CD4-positive, alpha-beta T cell treated with Interferon alpha-2 for 1 hour (primary cell): Measurements from ENCODE around the gene CEACAM6.

Experiments used
- DNase-seq, 2 donors: peaks; one replicate each; pipeline ENCODE4 v3.0.0-alpha.2; 2020 to 2022

The CEACAM6 gene

DNA sequence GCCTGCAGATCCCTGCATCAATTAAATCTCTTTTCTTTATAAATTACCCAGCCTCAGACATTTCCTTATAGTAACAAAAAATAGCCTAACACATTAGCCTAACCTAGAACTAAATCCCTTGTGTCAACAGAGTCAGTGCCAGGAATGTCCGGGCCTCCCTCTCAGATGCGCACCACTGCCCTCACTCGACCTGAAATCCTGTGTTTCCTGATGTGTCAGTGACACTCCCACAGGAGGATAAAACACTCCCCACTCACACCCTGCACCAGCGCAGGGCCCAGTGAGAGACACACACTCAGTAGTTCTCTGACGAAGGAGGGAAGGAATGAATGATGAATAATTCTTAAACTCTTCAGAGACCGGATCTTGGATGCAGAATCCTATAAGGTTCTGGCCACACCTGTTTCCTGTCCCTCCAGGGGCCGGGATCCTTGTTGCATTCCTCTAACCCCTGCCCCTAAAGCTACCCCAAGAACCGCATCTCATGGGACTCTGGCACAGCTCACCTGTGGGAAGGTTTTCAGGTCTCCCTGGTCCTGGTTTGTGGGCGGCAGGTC is 44.2 kb downstream of the CEACAM6 start:
- no peak for DNase-seq

DNA sequence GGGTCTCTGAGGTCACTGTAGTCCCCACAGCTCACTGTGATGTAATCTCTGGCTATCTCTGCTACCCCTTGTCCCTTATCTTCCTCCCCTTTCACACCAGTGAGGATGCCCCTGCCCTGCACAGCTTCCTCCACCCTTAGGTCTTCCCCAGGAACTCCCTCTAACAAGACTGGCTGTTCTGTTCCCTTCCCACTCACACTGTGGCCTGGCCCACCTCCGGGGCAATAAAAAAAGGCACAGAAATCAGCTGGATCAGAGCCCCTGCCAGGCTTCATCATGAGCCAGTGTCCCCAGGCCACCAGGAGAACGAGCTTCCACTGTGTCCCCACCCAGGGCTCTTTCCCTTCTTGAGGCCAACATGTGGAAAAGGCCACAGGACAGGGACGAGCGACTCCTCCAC is 45.7 kb downstream of the CEACAM6 start:
- DNase-seq: no peak

DNA sequence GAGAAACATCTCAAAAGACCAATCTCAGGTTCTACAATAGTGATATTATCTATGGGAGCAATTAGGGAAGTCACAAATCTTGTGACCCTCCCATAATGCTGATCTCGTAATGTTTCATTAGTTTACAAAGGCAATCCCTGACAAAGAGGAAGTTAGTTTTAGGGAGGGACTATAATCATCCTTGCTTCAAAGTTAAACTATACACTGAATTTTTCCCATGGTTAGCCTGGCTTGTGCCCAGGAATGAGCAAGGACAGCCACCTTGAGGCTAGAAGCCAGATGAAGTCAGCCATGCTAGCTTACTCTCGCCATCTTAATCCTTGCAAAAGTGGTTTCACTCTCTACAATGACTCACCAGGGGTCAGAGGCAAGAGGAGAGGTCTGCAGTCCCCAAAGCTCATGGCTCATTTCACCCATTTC is 46.5 kb downstream of the CEACAM6 start:
- DNase-seq: peak in 1 of 2 donors; percentile 13

DNA sequence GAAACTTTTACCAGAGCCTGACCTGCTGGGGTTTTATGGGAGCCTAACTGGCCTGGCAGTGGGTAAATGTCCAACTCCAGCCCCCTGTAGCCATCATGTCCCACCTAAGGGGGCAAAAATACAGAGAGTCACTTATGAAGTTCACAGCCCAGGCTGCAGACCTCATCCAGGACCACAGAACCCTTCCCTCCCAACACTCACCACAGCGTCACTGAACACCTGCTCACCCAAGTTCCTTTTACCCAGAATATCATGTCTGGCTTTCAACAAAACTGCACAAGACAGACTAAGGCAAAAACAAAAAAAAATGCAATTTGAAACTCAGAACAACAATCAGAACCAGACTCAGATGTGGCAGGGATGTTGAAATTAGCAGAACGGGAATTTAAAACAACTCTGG is 47.4 kb downstream of the CEACAM6 start:
- DNase-seq: no peak

DNA sequence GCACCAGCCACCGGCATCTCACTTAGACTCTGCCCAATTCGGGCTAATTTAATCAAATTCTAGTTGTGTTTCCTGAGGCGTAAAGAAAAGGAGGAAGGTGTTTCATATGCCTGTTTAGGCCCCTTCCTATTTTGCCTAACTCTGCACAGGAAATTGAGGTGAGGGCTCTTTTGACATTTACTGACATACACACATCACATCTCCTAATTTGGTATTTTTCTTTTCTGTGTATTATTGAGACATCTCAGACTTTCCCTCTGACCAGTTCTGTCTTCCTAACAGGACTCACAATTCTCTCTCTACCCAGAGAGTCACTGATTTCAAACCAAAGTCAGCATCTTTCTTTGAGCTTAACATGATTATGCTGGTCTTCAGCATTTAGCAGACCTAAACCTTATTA is 49.0 kb downstream of the CEACAM6 start:
- DNase-seq: no peak

DNA sequence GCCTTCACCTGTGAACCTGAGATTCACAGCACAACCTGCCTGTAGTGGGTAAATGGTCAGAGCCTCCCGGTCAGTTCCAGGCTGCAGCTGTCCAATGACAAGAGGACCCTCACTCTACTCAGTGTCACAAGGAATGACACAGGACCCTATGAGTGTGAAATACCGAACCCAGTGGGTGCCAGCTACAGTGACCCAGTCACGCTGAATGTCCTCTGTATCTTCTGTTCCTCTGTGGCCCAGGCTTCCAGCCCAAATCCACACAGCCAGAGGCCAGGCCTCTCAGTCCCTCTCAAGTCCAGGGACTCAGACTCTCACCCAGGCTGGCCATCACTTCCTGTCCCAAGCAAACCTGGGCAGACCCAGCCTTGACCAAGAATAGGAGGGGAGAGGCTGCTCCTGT is 51.8 kb downstream of the CEACAM6 start:
- DNase-seq: no peak

DNA sequence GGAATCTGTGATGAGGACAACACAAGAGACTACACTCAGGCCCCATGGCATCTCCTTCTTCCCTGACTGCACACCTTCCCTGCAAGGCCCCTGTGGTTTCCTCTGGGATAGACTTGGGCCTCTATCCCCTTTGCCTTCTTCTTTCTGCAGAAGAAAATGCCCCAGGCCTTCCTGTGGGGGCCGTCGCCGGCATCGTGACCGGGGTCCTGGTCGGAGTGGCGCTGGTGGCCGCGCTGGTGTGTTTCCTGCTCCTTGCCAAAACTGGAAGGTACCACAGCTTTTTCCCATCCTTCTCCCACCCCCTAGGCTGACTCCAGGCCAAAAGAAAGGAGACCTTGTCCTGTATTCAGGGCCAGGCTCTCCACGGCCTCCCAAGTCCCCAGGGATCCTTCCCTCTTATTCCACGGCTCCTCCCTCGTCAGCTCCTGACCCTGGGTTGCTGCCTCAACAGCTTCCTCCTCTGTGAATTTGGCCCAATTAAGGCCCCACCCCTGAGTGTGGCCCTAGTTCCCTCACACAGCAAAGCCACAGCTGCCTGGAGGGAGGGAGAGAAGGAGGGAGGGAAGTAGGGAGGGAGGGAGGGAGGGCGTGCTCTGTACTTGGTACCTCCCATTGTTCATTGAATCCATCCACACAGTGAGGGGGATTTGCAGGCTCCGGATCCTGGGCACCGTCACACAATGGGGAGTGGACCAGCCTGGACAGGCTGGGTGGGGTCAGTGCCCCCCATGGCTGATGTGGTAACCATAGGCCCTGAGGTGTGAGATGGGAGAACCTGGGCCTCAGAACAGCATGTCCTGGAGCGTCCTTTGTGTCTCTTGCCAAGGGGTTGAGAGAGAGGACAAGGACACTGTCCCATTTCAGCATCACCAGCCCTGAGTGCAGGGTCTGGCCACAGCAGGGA is 53.6 kb downstream of the CEACAM6 start:
- peak in 1 of 2 donors; percentile 42 for DNase-seq

DNA sequence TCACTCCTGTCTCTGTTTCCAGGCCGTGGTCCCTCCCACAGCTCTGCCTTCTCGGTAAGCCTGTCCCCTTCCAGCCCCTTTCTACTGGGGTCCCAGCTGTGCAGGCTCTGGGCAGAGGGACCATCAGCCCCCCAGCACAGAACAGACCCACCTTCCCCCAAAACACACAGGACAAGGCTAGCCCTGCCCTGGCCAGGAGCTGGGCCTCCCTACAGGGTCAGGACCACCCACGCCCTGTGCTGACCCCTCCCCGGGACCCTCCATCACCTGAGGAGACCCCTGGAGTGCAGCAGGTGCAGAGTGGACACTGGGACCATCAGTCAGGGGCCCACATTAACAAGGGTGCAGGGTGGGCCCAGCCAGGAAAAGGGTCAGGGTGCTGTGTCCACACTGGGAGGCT is 55.0 kb downstream of the CEACAM6 start:
- DNase-seq: no peak

DNA sequence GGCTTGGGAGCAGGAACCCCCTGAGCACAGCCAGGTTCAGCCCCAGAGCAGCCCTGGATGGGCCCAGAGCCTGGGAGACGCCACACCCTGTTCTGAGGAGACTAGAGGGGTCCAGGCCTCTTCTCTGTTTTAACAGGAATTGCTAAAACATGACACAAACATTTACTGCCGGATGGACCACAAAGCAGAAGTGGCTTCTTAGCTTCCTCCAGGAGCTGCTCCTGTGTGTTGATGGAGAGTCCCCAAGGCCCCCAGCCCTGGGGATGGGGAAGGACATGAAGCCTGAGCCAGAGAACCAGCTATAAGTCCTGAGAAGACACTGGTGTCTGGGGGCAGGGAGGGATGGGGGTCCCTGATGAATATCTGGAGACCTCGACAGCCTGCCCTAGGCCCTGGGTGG is 55.7 kb downstream of the CEACAM6 start:
- peak; percentile 11 to 53 for DNase-seq

DNA sequence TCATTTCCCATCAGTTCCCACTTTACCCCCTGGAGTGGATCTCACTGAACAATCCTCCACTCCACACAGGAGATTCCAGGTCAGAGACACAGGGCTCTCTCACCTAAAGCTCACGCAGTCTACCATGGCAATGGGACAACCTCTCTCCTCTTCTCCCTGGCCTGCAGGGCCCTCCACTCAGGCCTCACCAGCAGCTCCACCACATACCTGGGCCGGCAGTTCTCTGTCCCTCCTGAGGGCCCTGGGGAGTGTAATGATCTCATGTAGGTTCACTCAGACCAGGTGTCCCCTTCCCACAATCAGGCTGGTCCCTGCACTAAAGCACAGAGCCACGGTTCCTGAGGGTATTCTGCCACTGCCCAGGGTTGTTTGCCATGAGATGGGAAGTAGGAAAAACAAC is 56.7 kb downstream of the CEACAM6 start:
- DNase-seq: no peak

DNA sequence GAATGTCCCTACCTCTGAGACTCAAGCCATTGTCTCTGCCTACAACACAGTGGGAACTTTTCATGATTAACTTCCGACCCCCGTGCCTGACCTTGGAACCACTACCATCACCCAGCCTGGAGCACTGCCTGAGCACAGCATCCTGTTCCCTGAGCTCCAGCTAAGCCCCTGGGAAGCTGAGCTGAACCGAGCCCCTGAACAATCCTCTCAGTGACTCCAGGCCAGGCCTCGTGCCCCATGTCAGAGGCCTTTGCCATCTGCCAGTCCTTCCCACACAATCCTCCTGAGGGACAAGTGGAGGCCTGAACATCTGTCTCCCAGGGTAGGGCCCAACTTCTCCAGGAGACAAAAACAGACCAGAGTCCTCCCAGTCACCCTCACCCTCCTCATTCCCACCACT is 58.6 kb downstream of the CEACAM6 start:
- DNase-seq: no peak

DNA sequence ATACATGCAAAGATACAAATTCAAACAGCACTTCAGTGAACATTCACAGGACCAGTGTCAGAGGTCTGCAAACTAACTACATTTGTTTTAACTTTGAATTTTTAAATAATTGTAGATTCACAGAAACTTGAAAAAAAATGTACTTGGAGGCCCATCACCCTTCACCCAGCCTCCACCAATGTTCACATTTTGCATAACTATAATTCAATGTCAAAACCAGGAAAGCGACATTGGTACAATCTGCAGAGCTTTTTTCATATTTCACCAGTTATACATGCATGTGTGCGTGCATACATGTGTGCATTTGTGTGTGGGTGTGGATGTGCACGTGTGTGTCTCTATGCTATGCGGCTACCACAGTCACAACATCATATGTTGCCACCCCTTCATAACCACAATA is 60.0 kb downstream of the CEACAM6 start:
- no peak for DNase-seq

DNA sequence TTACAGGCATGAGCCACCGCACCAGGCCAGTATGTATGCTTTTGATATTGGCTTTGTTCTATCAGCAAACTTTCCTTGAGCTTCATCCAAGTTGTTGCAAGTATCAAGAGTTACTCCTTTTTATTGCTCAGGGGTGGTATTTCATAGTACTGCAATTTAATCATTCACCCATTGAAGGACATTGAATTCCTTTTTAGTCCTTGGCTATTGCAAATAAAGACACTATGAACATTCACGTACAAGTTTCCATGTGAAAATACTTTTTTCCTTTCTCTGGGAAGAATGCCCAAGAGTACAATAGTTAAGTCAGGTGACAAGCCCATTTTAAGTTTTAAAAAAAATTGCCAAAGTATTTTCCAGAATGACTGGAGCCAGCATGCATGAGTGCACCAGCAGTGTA is 61.4 kb downstream of the CEACAM6 start:
- no peak for DNase-seq

DNA sequence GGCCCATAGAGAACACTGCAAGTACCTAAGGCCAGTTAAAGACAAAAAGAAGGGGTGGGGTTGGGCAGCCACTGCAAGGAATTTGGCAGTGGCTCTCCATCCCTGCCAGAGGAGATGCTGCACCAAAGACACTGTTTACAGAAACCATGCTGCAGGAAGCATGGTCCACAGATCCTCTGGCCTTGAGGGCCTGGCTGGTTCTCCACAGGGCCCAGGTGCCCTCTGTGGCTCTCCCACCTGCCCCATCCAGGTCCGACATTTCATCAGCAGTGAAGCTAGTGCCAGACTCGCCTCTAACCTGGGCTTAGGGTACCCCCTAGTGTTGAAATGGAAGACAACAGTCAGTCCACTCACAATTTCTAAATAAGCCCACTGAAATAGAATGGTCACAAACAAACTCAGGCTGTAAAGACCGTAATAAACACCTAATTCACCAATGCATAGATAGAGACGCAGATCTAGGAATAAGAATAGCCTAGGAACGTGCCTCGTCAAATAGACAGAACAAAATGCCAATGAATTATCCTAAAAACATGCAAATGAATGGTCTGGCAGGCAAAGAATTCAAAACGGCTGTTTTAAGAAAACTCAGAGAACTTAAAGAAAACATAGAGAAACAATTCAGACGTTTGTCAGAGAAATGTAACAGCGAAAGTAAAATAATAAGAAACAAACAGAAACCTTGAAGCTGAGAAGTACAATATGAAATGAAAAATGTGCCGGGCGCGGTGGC is 65.8 kb downstream of the CEACAM6 start:
- DNase-seq: peak; percentile 52 to 67
